NCI-H82 treated with DMSO at 0.1 percent for 48 hours (cell line): ENCODE results near the gene STEAP3.
A peak's percentile ranks its signal among the peaks of the same experiment; 100 is the strongest.

Experiments
- DNase-seq: peaks from one replicate; lab custom pipeline; 2025; ENCODE audit not compliant: unreplicated experiment; lab: John Stamatoyannopoulos, UW

Gene STEAP3

DNA sequence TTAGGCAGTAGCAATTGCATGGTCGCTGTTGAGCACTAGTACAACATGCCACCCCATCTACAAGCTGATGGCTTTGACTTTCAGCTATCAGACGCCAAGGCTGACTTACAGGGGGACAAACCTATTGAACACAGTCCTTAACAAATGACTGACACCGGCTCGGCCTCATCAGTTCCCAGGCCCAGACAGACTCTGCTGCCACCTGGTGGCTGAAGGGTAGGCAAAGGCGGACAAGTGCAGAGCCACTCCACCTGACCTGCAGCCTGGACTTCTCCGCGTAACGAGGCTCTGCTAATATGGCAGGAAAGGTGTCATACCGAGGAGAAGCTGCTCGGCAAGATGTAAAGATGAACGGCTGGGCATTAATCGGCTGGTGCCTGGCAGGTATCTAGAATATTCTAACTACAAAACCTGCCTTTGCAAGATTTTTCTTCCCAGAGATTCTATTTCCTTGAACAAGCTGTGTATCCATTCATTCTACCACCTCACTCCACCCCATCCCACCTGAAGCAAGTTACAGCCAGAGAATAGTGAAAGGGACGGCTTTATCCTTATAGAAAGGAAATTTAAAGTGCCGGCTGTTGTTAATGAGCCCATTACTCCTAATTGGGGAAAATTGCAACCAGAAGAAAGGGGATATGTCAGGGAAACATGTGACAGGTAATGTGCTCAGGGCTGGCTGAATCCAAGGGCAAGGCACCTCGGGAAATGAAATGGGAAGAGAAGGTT is 67.4 kb downstream of the STEAP3 start:
- peak; percentile 37 for DNase-seq

DNA sequence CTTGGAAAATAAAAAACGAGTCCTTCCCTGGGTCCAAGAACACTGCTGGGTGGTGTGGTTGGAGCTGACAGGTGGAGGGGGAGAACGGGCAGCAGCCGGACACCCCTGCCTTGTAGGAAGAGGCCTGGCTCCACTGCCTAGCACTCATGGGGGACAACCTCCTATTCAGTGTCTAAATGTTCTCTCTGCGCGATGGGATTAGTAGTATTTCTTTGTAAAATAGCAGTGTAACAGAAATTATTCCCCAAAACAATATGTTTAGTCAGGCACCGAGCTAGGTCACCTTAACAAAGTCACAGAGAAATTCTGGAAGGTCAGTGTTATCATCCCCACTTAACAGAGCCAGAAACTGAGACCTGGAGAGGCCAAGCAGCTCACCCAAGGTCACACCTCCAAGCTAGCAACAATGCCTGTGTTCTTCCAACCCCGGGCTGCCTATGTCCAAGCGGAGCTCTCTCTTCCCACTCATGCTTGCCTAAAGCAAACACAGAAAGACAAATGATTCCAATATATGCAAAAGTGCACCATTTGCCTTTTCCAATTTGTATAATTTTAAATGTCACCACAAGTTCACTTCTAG is 68.0 kb downstream of the STEAP3 start:
- DNase-seq = no peak

- DNase-seq = no peak
Measured at GRCh38 chr2:119292226-119292625, 68.6 kb downstream of the STEAP3 start.

- DNase-seq = no peak
Measured at GRCh38 chr2:119293254-119293653, 69.6 kb downstream of the STEAP3 start.

DNA sequence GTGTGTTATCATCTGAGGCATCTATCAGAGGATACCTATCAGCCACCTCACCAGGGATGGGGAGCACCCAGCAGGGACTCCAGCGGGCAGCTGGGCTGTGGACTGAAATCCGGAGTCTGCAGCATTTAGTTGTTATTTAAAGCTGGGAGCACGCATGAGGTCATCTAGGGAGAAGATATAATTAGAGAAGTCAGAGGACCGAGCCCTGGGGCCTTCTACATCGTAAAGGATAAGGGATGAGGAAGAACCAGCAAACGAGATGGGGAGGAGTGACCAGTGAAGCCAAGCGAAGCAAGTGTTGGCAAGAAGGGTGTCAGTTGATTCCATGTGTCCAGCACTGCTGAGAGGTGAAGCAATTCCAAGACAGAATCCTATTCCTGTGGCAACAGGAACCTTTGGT is 70.3 kb downstream of the STEAP3 start:
- no peak for DNase-seq

GRCh38 chr2:119294671-119295070 is 71.0 kb downstream of the STEAP3 start:
- no peak for DNase-seq

- DNase-seq = no peak
Measured at GRCh38 chr2:119295688-119296375, 72.2 kb downstream of the STEAP3 start.

GRCh38 chr2:119301413-119301812 is 77.8 kb downstream of the STEAP3 start:
- no peak for DNase-seq

DNA sequence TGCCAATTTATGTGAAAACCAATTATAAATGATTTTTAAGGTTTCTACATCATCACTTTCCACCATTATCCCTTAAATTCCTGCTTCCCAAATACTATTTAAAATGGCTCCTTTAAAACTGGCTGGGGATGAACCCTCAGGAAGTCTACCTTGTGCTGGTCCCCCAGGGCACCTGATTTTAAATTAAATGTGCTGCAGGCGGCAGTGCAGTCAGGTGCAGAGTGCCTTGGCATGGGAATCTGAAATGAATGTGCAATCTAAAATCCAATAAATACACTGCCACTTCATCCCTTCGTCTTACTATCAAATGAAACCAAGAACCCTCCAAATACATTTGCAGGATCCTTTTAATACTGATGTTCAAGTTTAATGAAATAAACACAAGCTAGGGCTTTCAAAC is 81.2 kb downstream of the STEAP3 start:
- no peak for DNase-seq

DNA sequence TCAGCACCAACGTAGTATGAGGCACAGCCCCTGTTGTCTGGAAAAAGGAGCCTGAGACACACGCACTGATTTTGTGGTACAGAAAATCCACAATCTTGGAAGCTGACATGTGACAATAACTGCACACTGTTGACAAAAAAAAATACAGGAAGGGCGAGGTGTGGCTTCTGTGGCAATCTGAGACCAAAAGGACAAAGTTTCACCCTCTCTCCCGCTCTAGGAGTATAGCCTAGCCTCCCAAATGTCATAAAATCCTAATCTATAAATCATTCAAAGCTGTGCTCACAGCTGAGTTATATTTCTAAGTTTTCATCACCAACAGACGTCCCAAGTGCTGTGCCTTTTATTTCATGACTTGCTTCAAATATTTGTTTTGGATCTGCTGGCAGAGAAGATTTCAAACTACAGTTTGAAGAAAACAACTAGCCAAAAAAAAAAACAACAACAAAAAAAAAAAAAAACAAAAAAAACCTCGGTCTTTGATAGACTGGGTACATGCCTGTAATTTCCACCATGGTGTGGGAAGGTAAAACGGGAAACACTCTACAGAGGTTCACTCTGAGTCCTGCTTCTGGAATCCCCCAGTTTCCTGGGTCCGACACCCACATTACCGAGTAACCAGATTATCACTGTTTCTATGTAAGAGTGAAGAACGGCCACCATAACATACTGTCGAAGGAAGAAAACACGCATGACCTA is 82.0 kb downstream of the STEAP3 start:
- DNase-seq = no peak

DNA sequence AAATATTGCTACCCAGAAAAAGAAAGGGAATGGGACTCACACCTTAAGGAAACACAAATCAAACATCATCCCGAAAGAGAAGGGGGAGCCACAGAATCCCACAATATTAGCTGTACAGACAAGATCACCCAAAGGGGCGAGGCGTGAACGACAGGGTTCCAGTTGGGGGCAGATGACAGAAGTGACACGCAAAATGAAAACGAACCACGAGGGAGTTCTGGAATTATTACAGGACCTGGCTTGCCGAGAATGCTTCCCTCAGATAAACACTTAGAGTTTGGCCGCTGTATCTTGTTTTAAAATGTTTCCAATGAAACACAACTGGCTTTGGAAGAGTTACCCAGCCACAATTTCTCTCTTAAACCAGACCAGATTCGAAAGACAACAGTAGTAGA is 82.6 kb downstream of the STEAP3 start:
- no peak for DNase-seq

GRCh38 chr2:119307419-119308140 is 83.9 kb downstream of the STEAP3 start:
- no peak for DNase-seq

DNA sequence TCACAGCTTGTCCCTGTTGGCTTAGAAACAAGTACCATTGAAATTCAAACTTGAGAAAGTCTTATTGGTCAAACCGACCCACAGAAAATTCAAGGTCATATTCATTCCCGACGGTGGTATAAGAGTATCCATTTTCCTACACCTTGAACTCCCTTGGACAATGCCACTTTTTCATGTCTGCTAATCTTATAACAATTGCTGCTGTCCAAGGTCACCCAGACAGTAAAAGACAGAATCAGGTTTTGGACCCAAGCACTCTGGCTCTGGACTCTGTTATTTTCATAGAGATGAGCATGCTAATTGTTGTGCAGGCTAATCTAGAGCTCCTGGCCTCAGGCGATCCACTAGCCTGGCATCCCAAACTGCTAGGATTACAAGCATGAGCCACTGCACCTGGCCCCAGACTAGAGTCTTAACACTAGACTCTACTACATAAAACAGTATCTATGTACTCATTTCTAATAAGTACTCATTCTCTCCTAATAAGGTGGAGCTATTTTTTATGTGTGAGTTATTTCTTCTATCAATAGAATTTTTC is 85.2 kb downstream of the STEAP3 start:
- no peak for DNase-seq

- no peak for DNase-seq
Measured at GRCh38 chr2:119311371-119311770, 87.7 kb downstream of the STEAP3 start.

DNA sequence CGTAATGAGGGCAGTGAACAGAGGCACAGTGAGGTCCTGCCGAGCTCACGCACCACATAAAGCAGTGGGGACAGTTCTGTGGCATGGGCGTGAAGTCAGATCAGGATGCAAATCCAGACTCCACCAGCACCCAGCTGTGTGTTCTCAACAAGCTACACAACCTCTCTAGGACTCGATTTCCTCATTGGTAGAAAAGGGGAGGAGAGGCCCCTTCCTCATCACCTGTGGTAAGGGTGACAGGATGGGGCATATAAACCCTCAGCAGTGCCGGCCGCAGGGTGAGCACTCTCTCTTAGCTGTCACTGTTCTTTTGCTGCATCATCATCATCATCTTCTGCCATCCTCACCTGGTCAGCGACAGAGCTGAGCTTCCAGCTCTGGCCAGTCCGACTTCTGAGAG is 88.2 kb downstream of the STEAP3 start:
- DNase-seq = no peak
